ENCODE data around the gene ITGA5.

ITGA5 gene

GRCh38 chr12:54389134-54389508 is 29.9 kb downstream of the ITGA5 start:
- DNase-seq (ENCODE audit: low read depth), result no peak

- no peak for DNase-seq (ENCODE audit: low read depth)
Measured at GRCh38 chr12:54388237-54389133, 30.6 kb downstream of the ITGA5 start.

GRCh38 chr12:54387114-54387467 is 32.0 kb downstream of the ITGA5 start:
- DNase-seq (ENCODE audit: low read depth), result no peak

- no peak for DNase-seq (ENCODE audit: low read depth)
Measured at GRCh38 chr12:54386403-54387113, 32.5 kb downstream of the ITGA5 start.

GRCh38 chr12:54385251-54385914 is 33.7 kb downstream of the ITGA5 start:
- no peak for DNase-seq (ENCODE audit: low read depth)

- no peak for DNase-seq (ENCODE audit: low read depth)
Measured at GRCh38 chr12:54384591-54385041, 34.5 kb downstream of the ITGA5 start, which contains the start of gene ZNF385A. Gene ZNF385A, minus strand, starts transcription at chr12:54384733. Its CDS starts 219 bp downstream, at chr12:54384514.

- no peak for DNase-seq (ENCODE audit: low read depth)
Measured at GRCh38 chr12:54383041-54383609, 35.9 kb downstream of the ITGA5 start.

- no peak for DNase-seq (ENCODE audit: low read depth)
Measured at GRCh38 chr12:54381136-54381535, 37.9 kb downstream of the ITGA5 start.

- DNase-seq (ENCODE audit: low read depth), result peak; percentile 83
Measured at GRCh38 chr12:54379398-54380201, 39.5 kb downstream of the ITGA5 start.

GRCh38 chr12:54378796-54379397 is 40.2 kb downstream of the ITGA5 start:
- no peak for DNase-seq (ENCODE audit: low read depth)

- DNase-seq (ENCODE audit: low read depth), result no peak
Measured at GRCh38 chr12:54377797-54378515, 41.1 kb downstream of the ITGA5 start.

GRCh38 chr12:54377007-54377406 is 42.1 kb downstream of the ITGA5 start:
- DNase-seq (ENCODE audit: low read depth), result no peak

- DNase-seq (ENCODE audit: low read depth), result no peak
Measured at GRCh38 chr12:54376596-54376995, 42.5 kb downstream of the ITGA5 start.

GRCh38 chr12:54375259-54375579 is 43.8 kb downstream of the ITGA5 start:
- DNase-seq (ENCODE audit: low read depth), result no peak

- DNase-seq (ENCODE audit: low read depth), result no peak
Measured at GRCh38 chr12:54374562-54375258, 44.4 kb downstream of the ITGA5 start.

GRCh38 chr12:54373649-54374561 is 45.2 kb downstream of the ITGA5 start:
- no peak for DNase-seq (ENCODE audit: low read depth)

- no peak for DNase-seq (ENCODE audit: low read depth)
Measured at GRCh38 chr12:54372113-54372806, 46.8 kb downstream of the ITGA5 start.
